Immature natural killer cell (primary cell): ENCODE measurements around the gene GRIK4. TPM values are rescaled to one million over a fixed set of nuclear protein-coding genes. Genes with fewer than 3 reads are reported as not detected.
A peak's percentile ranks its signal among the peaks of the same experiment; 100 is the strongest.

Experiments
- DNase-seq, 3 donors: peaks; one replicate each; pipeline ENCODE4 v3.0.0; 2022; ENCODE audit warnings: mixed read lengths in 1 of 3
- H3K27ac Mint-ChIP-seq, 6 donors: one replicate each; pipeline ENCODE4 v1.8.0; 2020; ENCODE audit warnings: mixed read lengths in 6 of 6, mild to moderate bottlenecking in 5 of 6, inconsistent platforms in 4 of 6, moderate library complexity in 3 of 6
- H3K27me3 Mint-ChIP-seq, 3 donors: one replicate each; pipeline ENCODE4 v1.8.0; 2020 to 2021; ENCODE audit warnings: low read depth in 3 of 3, mild to moderate bottlenecking in 3 of 3, mixed read lengths in 3 of 3, moderate library complexity in 3 of 3, inconsistent platforms in 1 of 3
- H3K36me3 Mint-ChIP-seq, 3 donors: one replicate each; pipeline ENCODE4 v1.8.0; 2020; ENCODE audit warnings: mixed read lengths in 3 of 3, inconsistent platforms in 2 of 3, mild to moderate bottlenecking in 2 of 3
- H3K4me1 Mint-ChIP-seq, 2 donors: one replicate each; pipeline ENCODE4 v1.8.0; 2020; ENCODE audit warnings: inconsistent platforms in 2 of 2, mild to moderate bottlenecking in 2 of 2, mixed read lengths in 2 of 2, moderate library complexity in 1 of 2
- H3K4me3 Mint-ChIP-seq, 5 donors: one replicate each; pipeline ENCODE4 v1.8.0; 2020; ENCODE audit warnings: mild to moderate bottlenecking in 5 of 5, mixed read lengths in 5 of 5, inconsistent platforms in 3 of 5, moderate library complexity in 3 of 5
- H3K9me3 Mint-ChIP-seq, 6 donors: one replicate each; pipeline ENCODE4 v1.8.0; 2020; ENCODE audit warnings: mild to moderate bottlenecking in 6 of 6, mixed read lengths in 6 of 6, inconsistent platforms in 4 of 6, moderate library complexity in 3 of 6
- polyA plus RNA-seq, 3 donors: library from polyadenylated mRNA; unstranded; fragments of 300-500 nt; fragmentation: Illumina TruSeq; gene quantifications; one replicate each; pipeline ENCODE4 v1.2.3, GENCODE V29; 2021

Gene GRIK4
- polyA plus RNA-seq, 3 donors from 2014 or later: 0.85 to 3.6 (median 2.0) TPM

DNA sequence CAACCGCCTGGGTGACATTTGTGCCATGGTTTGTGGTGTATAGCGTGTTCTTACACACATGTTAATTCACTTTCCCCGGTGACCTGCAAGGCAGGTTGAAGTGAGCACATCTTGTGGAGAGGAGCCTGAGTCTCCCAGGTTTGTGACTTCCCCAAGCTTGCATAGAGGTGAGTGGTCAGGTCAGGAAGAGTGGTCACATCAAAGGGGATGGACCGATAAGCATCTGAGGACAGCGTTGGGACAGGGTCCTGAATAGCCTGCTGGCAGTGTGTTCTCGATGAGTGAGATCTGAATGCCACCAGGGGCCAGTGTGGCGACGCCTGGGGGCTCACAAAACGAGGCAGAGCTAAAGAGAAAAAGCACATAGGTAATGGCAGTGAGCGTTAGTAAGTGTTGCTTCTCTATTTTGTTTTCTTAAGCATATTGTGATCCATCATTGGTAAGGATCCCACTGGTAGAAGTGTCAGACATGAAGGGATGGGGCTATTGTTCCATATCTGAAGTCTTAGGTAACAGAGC is 154.6 kb downstream of the GRIK4 start:
- no peak for DNase-seq
- Mint-ChIP-seq H3K27ac (no peak overlapping the region), H3K36me3 (no peaks in the 10 kb centered on the region), H3K27me3 (peaks cover 3 to 5% (median 4%) of the 10 kb centered on the region in 3 donors), H3K9me3 (no peaks in the 10 kb centered on the region), H3K4me3 (no peak overlapping the region), H3K4me1 (peaks cover 6 to 17% of the 10 kb centered on the region in 2 donors)

DNA sequence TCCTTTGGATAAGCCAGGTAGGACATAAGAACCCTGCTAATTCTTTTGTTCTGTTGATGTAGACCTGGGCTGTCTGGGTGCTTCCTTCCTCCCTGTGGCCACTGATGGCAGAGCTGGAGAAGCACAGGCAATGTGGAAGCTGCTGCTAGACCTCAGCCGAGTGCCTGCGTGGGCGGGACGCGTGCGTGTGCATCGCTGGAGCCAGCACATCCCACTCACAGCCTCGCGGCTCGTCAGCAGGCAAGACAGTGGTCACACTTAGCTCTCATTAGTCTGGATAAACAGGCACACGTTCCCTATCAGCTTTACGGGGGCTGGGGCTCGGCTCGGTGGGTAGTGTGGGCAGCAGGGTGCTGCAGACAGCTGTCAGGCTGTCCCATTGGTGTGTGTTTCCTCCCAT is 155.7 kb downstream of the GRIK4 start:
- Mint-ChIP-seq H3K27me3 (peaks cover 4 to 6% (median 5%) of the 10 kb centered on the region in 3 donors), H3K4me1 (peaks cover 6 to 13% of the 10 kb centered on the region in 2 donors), H3K36me3 (no peaks in the 10 kb centered on the region), H3K9me3 (no peaks in the 10 kb centered on the region), H3K4me3 (no peak overlapping the region), H3K27ac (peak overlapping the region in 1 of 6 donors; percentile 58)
- DNase-seq: no peak

DNA sequence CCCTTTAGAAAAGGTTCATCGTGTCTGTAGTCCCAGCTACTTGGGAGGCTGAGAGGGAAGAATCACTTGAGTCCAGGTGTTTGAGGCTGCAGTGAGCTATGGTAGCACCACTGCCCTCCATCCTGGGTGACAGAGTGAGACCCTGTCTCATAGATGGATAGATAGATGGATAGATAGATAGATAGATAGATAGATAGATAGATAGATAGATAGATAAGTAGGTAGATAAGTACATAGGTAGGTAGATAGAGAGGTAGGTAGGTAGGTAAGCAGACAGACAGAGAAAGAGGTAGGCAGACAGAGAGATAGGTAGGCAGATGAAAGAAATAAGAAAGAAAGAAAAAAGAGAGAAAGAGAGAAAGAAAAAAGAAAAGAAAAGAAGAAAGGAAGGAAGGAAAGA is 156.4 kb downstream of the GRIK4 start:
- Mint-ChIP-seq H3K27ac (no peak overlapping the region), H3K36me3 (peaks cover 0 to 5% (median 0%) of the 10 kb centered on the region in 3 donors), H3K4me1 (peaks cover 3 to 12% of the 10 kb centered on the region in 2 donors), H3K9me3 (no peaks in the 10 kb centered on the region), H3K27me3 (peaks cover 4 to 6% (median 5%) of the 10 kb centered on the region in 3 donors), H3K4me3 (no peak overlapping the region)
- no peak for DNase-seq

DNA sequence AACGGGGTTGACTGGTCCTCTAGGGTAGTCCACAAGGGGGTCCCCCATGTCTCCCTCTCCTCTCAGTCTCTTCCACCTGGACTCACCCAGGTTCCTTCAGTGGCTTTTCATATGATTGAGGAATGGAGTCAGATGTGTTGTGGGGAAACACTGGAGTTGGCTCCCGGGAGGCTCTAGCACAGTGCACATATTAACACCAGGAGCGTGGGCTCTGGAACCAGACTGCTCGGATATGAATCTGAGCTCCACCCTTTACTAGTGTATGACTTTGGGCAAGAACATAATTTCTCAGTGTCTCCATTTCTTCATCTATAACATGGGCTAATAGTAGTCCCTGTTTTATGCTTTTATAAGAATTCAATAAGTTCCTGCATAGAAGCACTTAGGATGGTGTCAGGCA is 157.0 kb downstream of the GRIK4 start:
- H3K4me3 Mint-ChIP-seq: no peak overlapping the region
- H3K4me1 Mint-ChIP-seq: peaks cover 0 to 8% of the 10 kb centered on the region in 2 donors
- no peaks in the 10 kb centered on the region for H3K9me3 Mint-ChIP-seq
- H3K27ac Mint-ChIP-seq: no peak overlapping the region
- peaks cover 4 to 7% (median 5%) of the 10 kb centered on the region in 3 donors for H3K27me3 Mint-ChIP-seq
- peaks cover 0 to 7% (median 0%) of the 10 kb centered on the region in 3 donors for H3K36me3 Mint-ChIP-seq
- no peak for DNase-seq

DNA sequence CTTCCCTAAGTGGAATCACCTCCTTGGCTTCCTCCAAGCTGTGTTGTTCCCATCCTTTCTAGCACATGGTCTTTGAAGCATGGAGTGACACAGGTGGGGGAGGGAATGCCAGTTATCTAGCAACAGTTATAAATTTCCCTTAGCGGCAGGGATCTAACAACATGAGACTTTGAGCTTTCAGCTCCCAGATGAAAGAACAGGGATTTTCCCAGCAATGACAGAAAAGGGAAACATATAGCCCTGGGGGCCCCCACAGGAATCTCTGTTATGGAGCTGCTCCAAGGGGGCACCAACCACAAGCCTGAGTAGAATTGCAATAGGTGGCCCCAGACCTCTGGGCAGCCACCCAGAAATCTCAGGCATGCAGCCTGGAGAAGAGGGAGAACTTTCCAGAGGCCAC is 163.0 kb downstream of the GRIK4 start:
- no peak overlapping the region for H3K4me3 Mint-ChIP-seq
- H3K4me1 Mint-ChIP-seq: peaks cover 20 to 24% of the 10 kb centered on the region in 2 donors
- H3K27me3 Mint-ChIP-seq: peaks cover 6 to 9% (median 8%) of the 10 kb centered on the region in 3 donors

DNA sequence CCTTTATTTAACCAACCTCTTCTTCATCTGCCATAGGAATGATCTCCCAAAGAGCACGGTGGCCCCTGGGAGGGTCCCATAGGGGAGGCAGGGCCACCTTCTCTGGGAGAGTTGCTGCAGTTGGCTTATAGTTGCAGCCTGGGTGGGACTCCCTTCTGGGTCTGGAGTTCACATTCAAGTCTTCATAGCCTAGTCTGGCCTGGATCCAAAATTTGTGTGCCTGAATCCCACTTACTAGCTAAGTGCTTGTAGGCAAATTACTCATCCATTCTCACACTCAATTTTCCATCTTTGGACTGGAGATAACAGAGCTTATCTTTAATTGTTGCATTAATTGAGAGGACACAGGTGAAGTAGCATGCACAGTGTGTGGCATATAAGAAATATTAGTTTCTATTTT is 163.6 kb downstream of the GRIK4 start:
- Mint-ChIP-seq H3K36me3 (peaks cover 0 to 7% (median 0%) of the 10 kb centered on the region in 3 donors), H3K4me3 (no peak overlapping the region), H3K27me3 (peaks cover 7 to 9% (median 8%) of the 10 kb centered on the region in 3 donors), H3K9me3 (no peaks in the 10 kb centered on the region), H3K27ac (no peak overlapping the region), H3K4me1 (peaks cover 20 to 24% of the 10 kb centered on the region in 2 donors)
- DNase-seq: no peak

More for the DNA sequence above, 163.0 kb downstream of the GRIK4 start:
- Mint-ChIP-seq H3K9me3 (no peaks in the 10 kb centered on the region), H3K27ac (no peak overlapping the region), H3K36me3 (peaks cover 0 to 7% (median 0%) of the 10 kb centered on the region in 3 donors)
- no peak for DNase-seq

DNA sequence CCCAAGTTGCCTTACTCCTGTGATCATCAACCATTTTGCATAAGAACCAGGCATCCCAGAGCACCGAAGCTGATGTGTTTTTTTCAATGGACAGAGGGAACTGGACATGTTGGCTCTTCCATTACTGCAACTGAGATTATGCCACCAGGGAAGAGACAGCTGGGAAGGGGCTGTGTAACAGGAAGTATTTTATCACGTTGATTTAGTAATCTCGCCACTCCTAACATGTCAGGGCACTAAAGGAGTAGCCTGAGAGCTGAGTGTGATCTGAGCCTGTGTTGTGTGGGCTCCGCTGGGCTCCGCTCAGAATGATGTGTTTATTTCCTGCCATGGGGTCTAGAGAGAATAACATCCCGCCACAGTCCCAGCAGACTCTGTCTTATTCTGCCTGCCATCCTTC is 165.4 kb downstream of the GRIK4 start:
- Mint-ChIP-seq H3K4me1 (peaks cover 20 to 24% of the 10 kb centered on the region in 2 donors), H3K4me3 (peak overlapping the region in 1 of 5 donors; percentile 34), H3K27ac (peak overlapping the region in 4 of 6 donors; percentile 10 to 67 (median 44)), H3K9me3 (no peaks in the 10 kb centered on the region), H3K36me3 (peaks cover 0 to 7% (median 3%) of the 10 kb centered on the region in 3 donors), H3K27me3 (peaks cover 3 to 10% (median 6%) of the 10 kb centered on the region in 3 donors)
- DNase-seq: no peak

DNA sequence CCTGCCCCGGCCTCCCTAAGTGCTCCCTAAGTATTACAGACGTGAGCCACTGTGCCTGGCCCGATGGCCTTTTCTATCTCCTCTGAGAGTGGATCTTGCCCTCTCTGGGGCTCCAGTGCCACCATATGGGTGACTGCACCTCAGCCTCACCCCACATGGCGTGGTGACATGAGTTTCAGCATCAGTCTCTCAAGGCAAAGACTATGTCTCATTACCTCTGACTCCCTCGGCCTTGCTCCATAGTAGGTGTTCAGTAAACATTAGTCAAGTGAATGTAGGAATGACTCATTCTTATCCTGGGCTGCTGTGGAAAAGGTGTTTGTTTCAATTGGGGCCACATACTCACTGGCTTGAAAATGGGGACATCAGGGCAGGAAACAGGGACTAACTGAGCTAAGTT is 168.8 kb downstream of the GRIK4 start:
- H3K27me3 Mint-ChIP-seq: peaks cover 3 to 6% (median 6%) of the 10 kb centered on the region in 3 donors

DNA sequence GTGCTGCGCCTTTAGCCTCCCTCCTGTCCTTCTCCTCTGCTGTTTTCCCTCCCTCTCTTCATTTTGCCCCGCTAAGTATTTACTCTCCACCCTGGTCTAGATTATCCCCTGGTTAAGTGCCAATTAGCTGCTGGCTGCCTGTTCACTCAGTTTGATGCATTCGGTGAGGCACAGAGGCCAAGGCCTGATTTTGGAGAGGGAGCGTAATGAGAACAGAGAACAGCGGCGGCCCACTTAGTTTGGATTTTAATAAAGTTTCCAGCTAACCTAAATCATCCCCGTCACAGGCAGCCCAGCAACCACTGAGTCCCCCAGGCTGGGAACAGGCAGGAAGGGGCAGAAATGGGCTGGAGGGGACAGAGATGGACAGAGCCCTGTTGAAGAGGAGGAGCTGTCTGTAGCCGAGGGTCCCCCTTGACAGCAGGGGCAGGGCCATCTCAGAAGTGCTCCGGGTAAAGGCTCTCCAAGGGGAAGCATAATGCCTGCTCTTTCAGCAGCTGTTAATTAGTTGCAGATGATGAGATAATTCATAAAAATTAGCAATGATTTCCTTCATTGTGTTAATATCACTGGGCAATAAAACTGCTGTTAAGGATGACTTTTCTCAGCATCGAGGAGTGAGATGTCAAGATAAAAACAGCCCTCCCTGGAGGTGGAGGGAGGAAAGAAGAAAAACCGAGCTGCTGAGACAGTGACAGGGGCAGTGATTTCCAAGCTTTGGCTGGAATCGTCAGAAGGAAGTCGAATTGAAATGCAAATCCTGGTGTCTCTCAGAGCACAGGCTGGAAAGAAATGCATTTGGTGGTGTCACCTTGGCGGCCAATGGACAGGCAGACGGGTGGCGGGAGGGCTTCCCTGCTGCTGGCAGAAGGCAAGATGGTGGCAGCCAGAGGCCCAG is 170.1 kb downstream of the GRIK4 start:
- Mint-ChIP-seq H3K27me3 (peaks cover 1 to 6% (median 3%) of the 10 kb centered on the region in 3 donors), H3K9me3 (no peaks in the 10 kb centered on the region), H3K36me3 (peaks cover 0 to 3% (median 0%) of the 10 kb centered on the region in 3 donors), H3K27ac (no peak overlapping the region), H3K4me1 (peaks cover 21 to 37% of the 10 kb centered on the region in 2 donors), H3K4me3 (no peak overlapping the region)
- DNase-seq: no peak

More for the DNA sequence above, 168.8 kb downstream of the GRIK4 start:
- H3K9me3 Mint-ChIP-seq: no peaks in the 10 kb centered on the region
- H3K4me1 Mint-ChIP-seq: peaks cover 28 to 33% of the 10 kb centered on the region in 2 donors
- H3K36me3 Mint-ChIP-seq: peaks cover 0 to 3% (median 0%) of the 10 kb centered on the region in 3 donors
- no peak for DNase-seq
- peak overlapping the region in 1 of 6 donors; percentile 24 for H3K27ac Mint-ChIP-seq
- no peak overlapping the region for H3K4me3 Mint-ChIP-seq

DNA sequence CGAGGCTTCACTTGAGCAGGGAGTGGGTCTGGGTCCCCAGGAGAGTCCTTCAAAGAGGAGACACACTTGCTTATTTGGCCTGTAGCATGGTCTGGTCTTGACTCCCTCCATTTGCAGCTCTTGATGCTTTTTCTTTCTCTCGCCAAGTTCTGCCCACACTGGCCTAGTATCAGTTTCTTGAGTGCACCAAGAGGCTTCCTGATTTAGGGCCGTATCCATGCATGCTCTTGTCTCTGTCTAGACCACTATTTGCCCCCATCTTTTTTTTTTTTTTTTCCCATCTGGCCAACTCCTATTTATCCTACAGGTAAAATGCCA is 170.7 kb downstream of the GRIK4 start:
- Mint-ChIP-seq H3K9me3 (no peaks in the 10 kb centered on the region), H3K4me1 (peaks cover 18 to 35% of the 10 kb centered on the region in 2 donors), H3K36me3 (peaks cover 0 to 3% (median 0%) of the 10 kb centered on the region in 3 donors), H3K27me3 (peaks cover 0 to 5% (median 2%) of the 10 kb centered on the region in 3 donors), H3K27ac (no peak overlapping the region), H3K4me3 (no peak overlapping the region)
- DNase-seq: no peak

DNA sequence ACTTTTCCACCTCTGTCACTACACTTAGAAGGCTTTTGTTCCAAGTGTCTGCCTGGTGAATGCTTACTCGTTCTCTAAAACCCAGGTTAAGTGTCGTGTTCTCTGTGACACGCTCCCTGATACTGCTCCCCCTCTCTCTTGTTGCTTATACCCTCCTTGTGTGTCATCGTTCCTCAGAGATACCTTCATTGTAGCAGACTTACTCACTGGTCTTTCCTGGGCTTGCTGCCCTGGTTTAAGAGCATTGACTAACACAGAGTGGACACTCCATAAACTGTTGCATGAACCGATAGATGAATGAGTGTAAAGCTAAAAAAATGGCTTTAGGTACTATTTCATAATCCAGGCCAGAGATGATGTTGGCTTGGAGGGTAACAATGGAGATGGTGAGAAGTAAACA is 171.3 kb downstream of the GRIK4 start:
- Mint-ChIP-seq H3K9me3 (no peaks in the 10 kb centered on the region), H3K4me3 (no peak overlapping the region), H3K27me3 (peaks cover 0 to 4% (median 2%) of the 10 kb centered on the region in 3 donors), H3K36me3 (peaks cover 0 to 3% (median 0%) of the 10 kb centered on the region in 3 donors), H3K27ac (no peak overlapping the region), H3K4me1 (peaks cover 18 to 35% of the 10 kb centered on the region in 2 donors)
- no peak for DNase-seq

DNA sequence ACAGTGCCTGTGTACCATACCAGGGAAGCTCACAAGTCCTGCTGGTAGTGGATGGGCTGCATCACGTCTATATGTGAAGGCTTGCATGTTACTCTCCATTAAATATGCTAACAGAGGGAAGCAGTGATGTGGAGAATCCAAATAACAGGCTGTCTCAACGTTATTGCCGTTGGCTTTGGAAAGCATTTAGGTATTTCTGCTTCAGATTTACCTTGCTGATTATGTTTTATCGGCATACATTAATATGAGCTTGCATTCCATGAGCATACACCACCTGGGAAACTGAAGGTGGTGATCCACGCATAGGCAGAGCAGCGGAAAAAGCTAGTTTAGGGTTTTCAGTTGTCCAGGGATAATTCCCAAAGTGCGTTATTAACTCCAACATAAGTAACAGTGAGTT is 175.0 kb downstream of the GRIK4 start:
- peaks cover 0 to 5% (median 0%) of the 10 kb centered on the region in 3 donors for H3K27me3 Mint-ChIP-seq
- H3K27ac Mint-ChIP-seq: no peak overlapping the region
- H3K36me3 Mint-ChIP-seq: peaks cover 0 to 4% (median 0%) of the 10 kb centered on the region in 3 donors
- DNase-seq: no peak
- H3K9me3 Mint-ChIP-seq: no peaks in the 10 kb centered on the region
- H3K4me1 Mint-ChIP-seq: peaks cover 35 to 60% of the 10 kb centered on the region in 2 donors
- H3K4me3 Mint-ChIP-seq: no peak overlapping the region

DNA sequence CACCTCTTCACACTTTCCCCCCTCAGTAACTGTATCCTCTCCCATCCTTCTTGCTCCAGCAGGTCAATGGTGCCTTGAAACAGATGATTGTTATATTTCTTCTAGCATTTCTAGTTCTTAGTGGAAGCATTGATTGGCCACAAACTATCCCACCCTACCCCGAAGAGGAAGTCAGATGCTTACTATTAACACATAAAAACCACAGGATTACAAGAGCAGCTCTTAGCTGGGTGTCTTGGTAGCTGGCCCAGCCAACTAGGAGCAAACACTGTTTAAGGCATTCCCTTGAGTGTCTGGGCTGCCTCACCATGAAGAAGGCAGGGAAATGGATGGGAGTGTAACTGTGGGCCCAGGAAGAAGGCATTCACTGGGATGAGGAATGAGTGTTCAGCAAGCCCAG is 176.6 kb downstream of the GRIK4 start:
- Mint-ChIP-seq H3K27ac (peak overlapping the region in 4 of 6 donors; percentile 41 to 78 (median 51)), H3K27me3 (peaks cover 0 to 7% (median 3%) of the 10 kb centered on the region in 3 donors), H3K9me3 (no peaks in the 10 kb centered on the region), H3K4me1 (peaks cover 35 to 60% of the 10 kb centered on the region in 2 donors), H3K36me3 (peaks cover 0 to 4% (median 0%) of the 10 kb centered on the region in 3 donors), H3K4me3 (peak overlapping the region; percentile 23 to 87 (median 77))
- peak; percentile 37 to 51 (median 44) for DNase-seq
